A549 (cell line): Measurements from ENCODE around the gene RPL39L. TPM values are rescaled to one million over a fixed set of nuclear protein-coding genes. Genes with fewer than 3 reads are reported as not detected.

Source experiments
- ATAC-seq, 2 experiments: fragments of 200-7000 bp in 1 of 2; fragments of >200 bp in 1 of 2; cut with Nextera tagmentation in 1 of 2; cut with Tn5 transposase in 1 of 2; 3 replicates each; pipeline versions ENCODE4 v1.8.0 to v1.9.1; 2018 to 2020; ENCODE audit warnings: mild to moderate bottlenecking in 1 of 2, moderate library complexity in 1 of 2
- CTCF ChIA-PET: fragments of 300-600 bp; sonication (Branson Sonifier 250); formaldehyde crosslinking; extraction: SDS; loops from one replicate; lab custom pipeline; 2021; ENCODE audit warnings: antibody characterized with exemption, inconsistent platforms; lab: Yijun Ruan, JAX
- POLR2A ChIA-PET: fragments of 350-600 bp; formaldehyde crosslinking; extraction: SDS; loops from one replicate; lab custom pipeline; 2021; ENCODE audit warnings: antibody characterized with exemption, inconsistent platforms; lab: Yijun Ruan, JAX
- DNase-seq, 2 experiments: peaks; one replicate each; pipeline versions ENCODE4 v3.0.0 to v3.0.0-alpha.2; 2011 to 2016; ENCODE audit warnings: low read depth in 1 of 2, low spot score in 1 of 2
- FAIRE-seq: peaks from 2 replicates; lab custom pipeline; 2011; peaks lifted over from hg19 to GRCh38; lab: Jason Lieb, UNC
- H3K27ac ChIP-seq, 2 experiments: fragments of >200 bp; sonication (Bioruptor Twin); formaldehyde crosslinking; 3 replicates each; pipeline ENCODE4 v1.5.1; 2016 to 2017
- H3K4me1 ChIP-seq: fragments of >200 bp; sonication (Bioruptor Twin); formaldehyde crosslinking; 3 replicates; pipeline ENCODE4 v1.6.1; 2016
- H3K4me2 ChIP-seq: fragments of >200 bp; sonication (Bioruptor Twin); formaldehyde crosslinking; 3 replicates; pipeline ENCODE4 v1.6.1; 2016
- H3K4me3 ChIP-seq: fragments of >200 bp; sonication (Bioruptor Twin); formaldehyde crosslinking; 3 replicates; pipeline ENCODE4 v1.5.1; 2016
- H3K9me3 ChIP-seq: fragments of >200 bp; sonication (Bioruptor Twin); formaldehyde crosslinking; 3 replicates; pipeline ENCODE4 v1.6.1; 2016
- CBX8 ChIP-seq: fragments of 200-600 bp; sonication (generic); IDR thresholded peaks from 2 replicates; pipeline ENCODE4 v1.6.1; 2016
- CHD2 ChIP-seq: fragments of 150-350 bp; IDR thresholded peaks from 2 replicates; pipeline ENCODE4 v1.6.1; 2014; ENCODE audit warnings: low read length; ENCODE audit not compliant: partially characterized antibody
- FOSB ChIP-seq: fragments of 250-450 bp; sonication (Bioruptor Pico); IDR thresholded peaks from 2 replicates; pipeline ENCODE4 v1.5.0; 2020; ENCODE audit warnings: mild to moderate bottlenecking, moderate library complexity
- GATA3 ChIP-seq: IDR thresholded peaks from 2 replicates; pipeline ENCODE4 v1.6.1; 2012; ENCODE audit warnings: borderline replicate concordance
- HES2 ChIP-seq: fragments of >200 bp; sonication (Bioruptor Twin); formaldehyde crosslinking; IDR thresholded peaks from 2 replicates; pipeline ENCODE4 v1.6.1; 2016
- HMGXB4 ChIP-seq: fragments of 250-450 bp; sonication (Bioruptor Pico); IDR thresholded peaks from 2 replicates; pipeline ENCODE4 v1.5.0; 2021; ENCODE audit warnings: mild to moderate bottlenecking, moderate library complexity, borderline replicate concordance
- HOXA7 ChIP-seq: fragments of 250-450 bp; sonication (Bioruptor Pico); IDR thresholded peaks from 2 replicates; pipeline ENCODE4 v1.5.0; 2020; ENCODE audit warnings: mild to moderate bottlenecking, moderate library complexity
- HOXB13 ChIP-seq: fragments of 250-450 bp; sonication (Bioruptor Pico); IDR thresholded peaks from 2 replicates; pipeline ENCODE4 v1.5.0; 2020; ENCODE audit warnings: low read depth, mild to moderate bottlenecking, moderate library complexity
- HOXB5 ChIP-seq: fragments of 250-450 bp; sonication (Bioruptor Pico); IDR thresholded peaks from 2 replicates; pipeline ENCODE4 v1.5.0; 2020; ENCODE audit warnings: mild to moderate bottlenecking, moderate library complexity
- JUNB ChIP-seq: fragments of >200 bp; sonication (Bioruptor Twin); formaldehyde crosslinking; IDR thresholded peaks from 2 replicates; pipeline ENCODE4 v1.6.1; 2016
- NFE2L2 ChIP-seq: fragments of 150-350 bp; conservative IDR thresholded peaks from 2 replicates; pipeline ENCODE4 v1.6.1; 2014; ENCODE audit warnings: low read length
- NPAS2 ChIP-seq: fragments of 250-450 bp; sonication (Bioruptor Pico); IDR thresholded peaks from 2 replicates; pipeline ENCODE4 v1.8.0; 2022; ENCODE audit warnings: mild to moderate bottlenecking, moderate library complexity, borderline replicate concordance
- PHF8 ChIP-seq: fragments of 200-600 bp; sonication (generic); IDR thresholded peaks from 2 replicates; pipeline ENCODE4 v1.6.1; 2016; ENCODE audit warnings: low read depth, mild to moderate bottlenecking, antibody characterized with exemption, moderate library complexity, borderline replicate concordance
- RARB ChIP-seq: fragments of 250-450 bp; sonication (Bioruptor Pico); IDR thresholded peaks from 2 replicates; pipeline ENCODE4 v1.8.0; 2021; ENCODE audit warnings: mild to moderate bottlenecking, moderate library complexity
- RCOR1 ChIP-seq: fragments of 150-350 bp; IDR thresholded peaks from 2 replicates; pipeline ENCODE4 v1.6.1; 2014; ENCODE audit warnings: antibody characterized with exemption, low read length, low read depth
- RNF2 ChIP-seq: fragments of 200-600 bp; sonication (generic); IDR thresholded peaks from 2 replicates; pipeline ENCODE4 v1.6.1; 2016; ENCODE audit warnings: low read depth, mild to moderate bottlenecking, antibody characterized with exemption, moderate library complexity, borderline replicate concordance
- SMC3 ChIP-seq: fragments of >200 bp; sonication (Bioruptor Twin); formaldehyde crosslinking; IDR thresholded peaks from 3 replicates; pipeline ENCODE4 v1.6.1; 2018; ENCODE audit warnings: inconsistent platforms
- TFCP2L1 ChIP-seq: fragments of 250-450 bp; sonication (Bioruptor Pico); IDR thresholded peaks from 2 replicates; pipeline ENCODE4 v1.5.0; 2021; ENCODE audit warnings: mild to moderate bottlenecking
- TP53 ChIP-seq: fragments of 250-450 bp; sonication (Bioruptor Pico); IDR thresholded peaks from 2 replicates; pipeline ENCODE4 v1.5.0; 2021; ENCODE audit warnings: mild to moderate bottlenecking, moderate library complexity
- ZFP36 ChIP-seq: fragments of 450-650 bp; IDR thresholded peaks from 2 replicates; pipeline ENCODE4 v1.6.1; 2014; ENCODE audit warnings: borderline replicate concordance; ENCODE audit not compliant: partially characterized antibody
- ZNF302 ChIP-seq: fragments of 250-450 bp; sonication (Bioruptor Pico); IDR thresholded peaks from 2 replicates; pipeline ENCODE4 v1.9.0; 2021; ENCODE audit warnings: inconsistent platforms, mild to moderate bottlenecking, moderate library complexity
- WGBS: methylation state at CpG from one replicate; pipeline ENCODE4 v1.1.6; 2017; ENCODE audit errors: missing lambda C conversion rate; 5-methylcytosine and 5-hydroxymethylcytosine counted together
- polyA plus RNA-seq, 4 experiments: library from polyadenylated mRNA; depleted of rRNA in 3 of 4; stranded (reverse); fragments of >200 nt; fragmentation: RNase III in 1 of 4; extraction: RNeasy Plus Mini Kit Qiagen cat#74134 plus additional on column Dnase treatment in 1 of 4; gene quantifications; 2 replicates in 3 of 4; 3 replicates in 1 of 4; pipeline ENCODE4 v1.2.3, GENCODE V29; 2011 to 2017
- TF ChIP-seq, protein P1 (sequence below): fragments of >200 bp; sonication (Bioruptor Twin); formaldehyde crosslinking; IDR thresholded peaks from 3 replicates; pipeline ENCODE4 v1.6.1; 2016
- TF ChIP-seq, protein P2 (sequence below): fragments of 450-650 bp; IDR thresholded peaks from 2 replicates; pipeline ENCODE4 v1.6.1; 2014; ENCODE audit warnings: antibody characterized with exemption

RPL39L gene
- polyA plus RNA-seq, 2 of the 4 experiments (the other 2 are of a cell fraction) = 54.2 to 56.4 TPM

- no peak for TF ChIP-seq ZNF302
- no peak for TF ChIP-seq RNF2
- TF ChIP-seq CBX8 = no peak
These were observed 64.5 kb downstream of the RPL39L start (continued) for GRCh38 chr3:187074846-187075245.

DNA sequence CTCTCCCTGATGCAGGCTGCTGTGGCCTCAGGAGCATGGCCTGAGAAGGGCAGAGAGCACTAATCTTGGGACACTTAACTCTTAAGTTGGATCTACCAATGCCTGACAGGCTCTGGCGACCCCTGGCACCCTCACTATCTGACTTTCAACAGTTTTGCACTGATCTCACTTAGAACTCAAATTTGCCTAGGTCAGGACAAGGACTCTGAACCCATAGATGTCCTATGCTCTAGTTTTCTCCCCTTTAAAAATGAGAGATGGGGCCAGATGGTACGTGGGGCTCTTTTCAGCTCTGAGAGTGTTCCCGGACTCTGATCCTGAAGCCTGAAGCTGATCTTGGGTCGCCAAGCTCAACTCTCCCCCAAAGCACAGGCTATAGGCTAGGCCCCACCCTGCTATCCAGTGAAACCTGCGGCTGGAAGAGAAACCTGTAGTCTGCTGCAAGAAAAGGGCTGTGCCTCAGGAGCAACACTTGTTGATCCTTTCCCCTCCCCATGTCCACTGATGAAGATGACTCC, 65.7 kb downstream of the RPL39L start:
- ATAC-seq (no peak), FAIRE-seq (no peak), DNase-seq (no peak)
- CTCF ChIA-PET = interaction anchor here (0.8 to 1.4 kb wide), 5 partner anchors 9 to 91 kb away, joined by 3 read pairs; partner anchors contain the start of gene RPL39L
- TF ChIP-seq HMGXB4 (CRISPR knock-in tag) = no peak
- TF ChIP-seq CBX8 = no peak
- TF ChIP-seq JUNB = no peak
- TF ChIP-seq, protein P1, sequence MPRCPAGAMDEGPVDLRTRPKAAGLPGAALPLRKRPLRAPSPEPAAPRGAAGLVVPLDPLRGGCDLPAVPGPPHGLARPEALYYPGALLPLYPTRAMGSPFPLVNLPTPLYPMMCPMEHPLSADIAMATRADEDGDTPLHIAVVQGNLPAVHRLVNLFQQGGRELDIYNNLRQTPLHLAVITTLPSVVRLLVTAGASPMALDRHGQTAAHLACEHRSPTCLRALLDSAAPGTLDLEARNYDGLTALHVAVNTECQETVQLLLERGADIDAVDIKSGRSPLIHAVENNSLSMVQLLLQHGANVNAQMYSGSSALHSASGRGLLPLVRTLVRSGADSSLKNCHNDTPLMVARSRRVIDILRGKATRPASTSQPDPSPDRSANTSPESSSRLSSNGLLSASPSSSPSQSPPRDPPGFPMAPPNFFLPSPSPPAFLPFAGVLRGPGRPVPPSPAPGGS = no peak
- no peak for TF ChIP-seq RARB (CRISPR knock-in tag)
- TF ChIP-seq HES2 = no peak
- no peak for TF ChIP-seq GATA3
- no peak for TF ChIP-seq CHD2
- TF ChIP-seq NPAS2 (CRISPR knock-in tag) = no peak
- TF ChIP-seq, protein P2, sequence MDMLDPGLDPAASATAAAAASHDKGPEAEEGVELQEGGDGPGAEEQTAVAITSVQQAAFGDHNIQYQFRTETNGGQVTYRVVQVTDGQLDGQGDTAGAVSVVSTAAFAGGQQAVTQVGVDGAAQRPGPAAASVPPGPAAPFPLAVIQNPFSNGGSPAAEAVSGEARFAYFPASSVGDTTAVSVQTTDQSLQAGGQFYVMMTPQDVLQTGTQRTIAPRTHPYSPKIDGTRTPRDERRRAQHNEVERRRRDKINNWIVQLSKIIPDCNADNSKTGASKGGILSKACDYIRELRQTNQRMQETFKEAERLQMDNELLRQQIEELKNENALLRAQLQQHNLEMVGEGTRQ = no peak
- no peak for TF ChIP-seq ZFP36
- no peak overlapping the region for H3K4me2 ChIP-seq
- no peaks in the 10 kb centered on the region for H3K9me3 ChIP-seq
- POLR2A ChIA-PET = no interaction called here
- WGBS = 86% methylated on average over 1 of the region's 5 CpGs
- H3K4me3 ChIP-seq = no peak overlapping the region
- no peak overlapping the region for H3K27ac ChIP-seq
- H3K4me1 ChIP-seq = no peaks in the 10 kb centered on the region

GRCh38 chr3:187072511-187072910, 66.8 kb downstream of the RPL39L start:
- no peak overlapping the region for H3K4me3 ChIP-seq
- H3K4me2 ChIP-seq = no peak overlapping the region
- ATAC-seq (no peak), DNase-seq (no peak), FAIRE-seq (no peak)
- ChIA-PET POLR2A (no interaction called here), CTCF (interaction anchor here (1.2 to 1.6 kb wide), 2 partner anchors 67 to 92 kb away, joined by 3 read pairs; partner anchors contain the start of gene RPL39L)
- no peaks in the 10 kb centered on the region for H3K4me1 ChIP-seq
- H3K9me3 ChIP-seq = no peaks in the 10 kb centered on the region
- WGBS = 87% methylated on average over 5 of the region's 5 CpGs
- H3K27ac ChIP-seq = no peak overlapping the region
- TF ChIP-seq TFCP2L1 (CRISPR knock-in tag) (no peak), HOXB5 (CRISPR knock-in tag) (no peak)

DNA sequence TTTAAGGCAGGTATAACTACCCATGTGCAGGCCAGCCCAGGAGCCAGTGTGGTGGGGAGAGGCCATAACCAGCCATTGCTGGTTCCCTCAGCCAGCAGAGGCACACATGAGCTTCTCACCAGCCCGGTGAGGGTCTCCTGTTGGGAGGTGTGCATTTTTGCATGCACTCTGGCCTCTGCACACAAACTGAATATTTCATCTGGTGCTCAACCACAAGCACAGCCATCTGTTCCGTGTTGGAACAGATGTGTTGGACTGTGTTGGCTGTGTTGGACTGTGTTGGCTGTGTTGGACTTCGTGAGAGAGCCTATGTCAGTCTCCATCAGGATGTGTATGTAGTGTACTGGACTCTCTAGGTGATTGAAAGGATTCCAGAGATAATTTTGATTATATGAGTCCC, 67.2 kb downstream of the RPL39L start:
- Histone ChIP-seq H3K9me3 (no peaks in the 10 kb centered on the region), H3K4me1 (no peaks in the 10 kb centered on the region), H3K4me3 (no peak overlapping the region), H3K4me2 (no peak overlapping the region), H3K27ac (no peak overlapping the region)
- FAIRE-seq = no peak
- ATAC-seq = no peak
- POLR2A ChIA-PET = no interaction called here
- 77% methylated on average over 3 of the region's 3 CpGs for WGBS
- DNase-seq = no peak
- CTCF ChIA-PET = interaction anchor here (1.6 kb wide), 1 partner anchor 67 kb away, joined by 3 read pairs; the partner anchor contains the start of gene RPL39L
- TF ChIP-seq HOXA7 (CRISPR knock-in tag) (no peak), PHF8 (no peak), ZFP36 (no peak), GATA3 (no peak), NPAS2 (CRISPR knock-in tag) (no peak), RCOR1 (no peak), CBX8 (no peak), HOXB13 (CRISPR knock-in tag) (no peak), TP53 (CRISPR knock-in tag) (no peak), NFE2L2 (no peak), SMC3 (no peak), RARB (CRISPR knock-in tag) (no peak), FOSB (CRISPR knock-in tag) (no peak)
- TF ChIP-seq, protein P1 = no peak
